ENCODE data around the gene XPNPEP1.

The XPNPEP1 gene

DNA sequence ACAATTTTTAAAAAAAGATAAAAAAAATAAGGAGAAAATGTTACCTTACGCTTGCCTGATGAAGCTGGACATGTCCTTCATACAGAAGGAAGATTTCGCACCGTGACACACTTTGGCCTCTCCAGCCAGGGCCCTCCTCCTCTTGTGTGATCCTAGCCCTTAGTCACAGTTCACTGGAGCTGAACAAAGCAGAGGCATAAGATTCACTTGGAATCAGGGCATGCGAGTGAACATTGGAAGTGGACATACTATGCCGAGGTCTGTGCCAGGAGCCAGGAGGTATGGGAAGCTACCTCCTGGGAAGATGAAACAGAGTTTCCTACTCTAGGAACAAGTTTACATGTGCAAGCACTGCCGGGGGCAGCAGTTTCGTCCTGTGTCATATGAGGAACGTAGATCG is 91.5 kb downstream of the XPNPEP1 start:
- H3K9me3 Mint-ChIP-seq = peaks cover 4% of the 10 kb centered on the region
- H3K4me3 Mint-ChIP-seq = no peak overlapping the region
- DNase-seq (ENCODE audit: low spot score in 2 of 2) (no peak), ATAC-seq (ENCODE audit: low read depth) (no peak)
- peaks cover 4% of the 10 kb centered on the region for H3K27me3 Mint-ChIP-seq
- no peaks in the 10 kb centered on the region for H3K36me3 Mint-ChIP-seq
- H3K4me1 Mint-ChIP-seq = no peaks in the 10 kb centered on the region
- no peak overlapping the region for H3K27ac Mint-ChIP-seq

- Mint-ChIP-seq H3K4me1 (no peaks in the 10 kb centered on the region), H3K4me3 (no peak overlapping the region), H3K27ac (no peak overlapping the region), H3K9me3 (peaks cover 1% of the 10 kb centered on the region), H3K36me3 (no peaks in the 10 kb centered on the region), H3K27me3 (peaks cover 11% of the 10 kb centered on the region)
- no peak for DNase-seq (ENCODE audit: low spot score in 2 of 2)
- no peak for ATAC-seq (ENCODE audit: low read depth)
Measured at GRCh38 chr10:109824206-109824605, 99.1 kb downstream of the XPNPEP1 start.

GRCh38 chr10:109823196-109823595 is 100.1 kb downstream of the XPNPEP1 start:
- Mint-ChIP-seq H3K27ac (no peak overlapping the region), H3K4me1 (no peaks in the 10 kb centered on the region), H3K27me3 (peaks cover 11% of the 10 kb centered on the region), H3K36me3 (no peaks in the 10 kb centered on the region), H3K4me3 (no peak overlapping the region), H3K9me3 (peaks cover under 1% of the 10 kb centered on the region)
- DNase-seq (ENCODE audit: low spot score in 2 of 2) = no peak
- ATAC-seq (ENCODE audit: low read depth) = no peak

DNA sequence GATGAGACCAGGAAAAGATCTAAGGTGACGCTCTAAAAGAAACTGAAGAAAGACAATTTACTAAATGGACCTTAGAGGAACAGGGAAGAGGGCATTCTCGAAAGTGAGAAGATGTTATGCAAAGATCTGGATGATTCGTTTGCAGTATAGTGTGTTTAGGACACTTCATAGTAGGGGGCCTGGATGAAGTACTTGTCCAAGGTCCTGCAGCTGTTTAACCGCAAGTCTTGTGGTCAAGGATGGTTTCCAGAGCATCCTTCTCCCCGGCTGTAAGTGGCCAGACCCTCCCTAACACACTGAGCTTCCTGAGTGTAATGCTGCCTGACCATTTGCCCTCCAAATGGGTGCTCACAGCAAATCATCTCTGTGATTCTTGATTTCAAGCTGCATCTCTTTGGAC is 101.6 kb downstream of the XPNPEP1 start:
- Mint-ChIP-seq H3K9me3 (no peaks in the 10 kb centered on the region), H3K27ac (no peak overlapping the region), H3K27me3 (peaks cover 11% of the 10 kb centered on the region)

DNA sequence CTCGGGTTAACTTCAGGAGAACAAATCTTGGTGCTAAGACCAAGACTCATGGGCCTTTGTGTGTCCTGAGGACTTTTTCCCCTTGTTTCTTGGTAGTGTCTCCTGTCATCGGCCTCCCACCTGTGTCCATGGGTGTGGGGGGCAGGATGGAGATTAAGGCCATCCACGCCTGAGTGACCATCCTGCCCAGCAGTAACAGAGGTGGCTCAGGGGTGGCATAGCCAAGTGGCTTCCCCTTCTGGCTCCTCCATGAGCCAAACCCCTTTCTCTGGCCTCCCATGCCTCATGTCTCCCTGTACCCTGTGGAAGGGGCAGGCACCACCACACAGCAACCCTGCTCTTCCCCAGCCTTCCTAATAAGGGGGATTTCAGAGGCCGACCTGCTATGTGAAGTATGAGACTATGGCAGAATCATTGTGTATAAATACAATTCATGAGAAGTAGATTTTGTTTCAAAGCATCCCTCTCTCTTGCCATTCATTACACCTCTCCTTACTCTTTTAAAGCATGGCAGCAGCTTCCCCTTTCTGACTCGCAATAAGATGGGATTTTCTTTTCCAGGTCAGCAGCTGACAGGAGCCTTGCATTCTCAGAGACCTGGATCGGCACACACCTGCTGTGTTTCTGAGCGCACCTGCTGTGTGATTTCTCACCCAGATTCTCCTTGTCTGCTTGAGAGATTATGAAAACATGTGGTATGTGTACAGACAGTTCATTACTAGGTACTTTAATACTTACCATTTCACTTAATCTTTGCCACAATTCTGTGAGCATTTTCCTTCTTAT is 102.5 kb downstream of the XPNPEP1 start:
- ATAC-seq (ENCODE audit: low read depth) (no peak), DNase-seq (ENCODE audit: low spot score in 2 of 2) (no peak)
- Mint-ChIP-seq H3K9me3 (no peaks in the 10 kb centered on the region), H3K36me3 (no peaks in the 10 kb centered on the region), H3K27ac (no peak overlapping the region), H3K4me3 (no peak overlapping the region), H3K4me1 (no peaks in the 10 kb centered on the region), H3K27me3 (peaks cover 11% of the 10 kb centered on the region)

More for the DNA sequence above, 101.6 kb downstream of the XPNPEP1 start:
- ATAC-seq (ENCODE audit: low read depth) (no peak), DNase-seq (ENCODE audit: low spot score in 2 of 2) (no peak)
- Mint-ChIP-seq H3K4me1 (no peaks in the 10 kb centered on the region), H3K4me3 (no peak overlapping the region), H3K36me3 (no peaks in the 10 kb centered on the region)

GRCh38 chr10:109819807-109820206 is 103.5 kb downstream of the XPNPEP1 start:
- no peaks in the 10 kb centered on the region for H3K9me3 Mint-ChIP-seq
- H3K4me3 Mint-ChIP-seq = no peak overlapping the region
- DNase-seq (ENCODE audit: low spot score in 2 of 2) = no peak
- no peaks in the 10 kb centered on the region for H3K4me1 Mint-ChIP-seq
- no peak for ATAC-seq (ENCODE audit: low read depth)
- H3K27ac Mint-ChIP-seq = no peak overlapping the region
- no peaks in the 10 kb centered on the region for H3K36me3 Mint-ChIP-seq
- H3K27me3 Mint-ChIP-seq = peaks cover 7% of the 10 kb centered on the region
